Activated naive CD4-positive, alpha-beta T cell treated with anti-CD3 and anti-CD28 coated beads, Interleukin-2, amount 50 U/mL, for 72 hours (primary cell): ENCODE measurements around the gene OAT. TPM values are rescaled to one million over a fixed set of nuclear protein-coding genes. Genes with fewer than 3 reads are reported as not detected.

Source experiments
- ATAC-seq, 2 donors: fragments of 150-1000 bp; cut with Tn5 transposase; 2 replicates each; pipeline ENCODE4 v1.10.0; 2021; ENCODE audit warnings: mild to moderate bottlenecking in 2 of 2, moderate library complexity in 2 of 2
- DNase-seq, 2 donors: peaks; one replicate each; pipeline ENCODE4 v3.0.0; 2021 to 2022; ENCODE audit warnings: low spot score in 2 of 2
- H3K27ac Mint-ChIP-seq, 2 donors: one replicate each; pipeline ENCODE4 v1.8.0; 2022; ENCODE audit warnings: mild to moderate bottlenecking in 2 of 2, mixed read lengths in 2 of 2
- H3K36me3 Mint-ChIP-seq, 2 donors: one replicate each; pipeline ENCODE4 v1.8.0; 2022; ENCODE audit warnings: mixed read lengths in 2 of 2
- H3K9me3 Mint-ChIP-seq, 2 donors: one replicate each; pipeline ENCODE4 v1.8.0; 2022; ENCODE audit warnings: mixed read lengths in 2 of 2
- total RNA-seq, 2 donors: library from RNA; stranded (reverse); gene quantifications; one replicate each; pipeline ENCODE4 v1.2.3, GENCODE V29; 2022

Gene OAT
- total RNA-seq, 2 donors from 2014 or later: 24.2 to 39.3 TPM

- DNase-seq (no peak), ATAC-seq (no peak)
- Mint-ChIP-seq H3K27ac (no peak overlapping the region), H3K36me3 (no peaks in the 10 kb centered on the region), H3K9me3 (no peaks in the 10 kb centered on the region)
These were observed 1.5 kb upstream of the OAT start for GRCh38 chr10:124420254-124420653.

- no peaks in the 10 kb centered on the region for H3K36me3 Mint-ChIP-seq
- peak overlapping the region in 1 of 2 donors; percentile 79 for H3K27ac Mint-ChIP-seq
- no peak for DNase-seq
- H3K9me3 Mint-ChIP-seq: no peaks in the 10 kb centered on the region
- no peak for ATAC-seq
These were observed 912 bp upstream of the OAT start for GRCh38 chr10:124419635-124420034.

- no peaks in the 10 kb centered on the region for H3K9me3 Mint-ChIP-seq
- DNase-seq: peak; percentile 43 to 69
- H3K27ac Mint-ChIP-seq: peak overlapping the region; percentile 22 to 79
- ATAC-seq: peak; percentile 51 to 52
- no peaks in the 10 kb centered on the region for H3K36me3 Mint-ChIP-seq
These were observed 613 bp downstream of the OAT start for GRCh38 chr10:124417895-124418725.

- DNase-seq (no peak), ATAC-seq (no peak)
- Mint-ChIP-seq H3K27ac (no peak overlapping the region), H3K36me3 (peaks cover 0 to 4% of the 10 kb centered on the region in 2 donors), H3K9me3 (no peaks in the 10 kb centered on the region)
These were observed 2.0 kb downstream of the OAT start for GRCh38 chr10:124416733-124417132.

GRCh38 chr10:124415210-124415609 is 3.5 kb downstream of the OAT start:
- ATAC-seq (no peak), DNase-seq (no peak)
- Mint-ChIP-seq H3K9me3 (no peaks in the 10 kb centered on the region), H3K36me3 (peaks cover 0 to 4% of the 10 kb centered on the region in 2 donors), H3K27ac (no peak overlapping the region)

- no peaks in the 10 kb centered on the region for H3K9me3 Mint-ChIP-seq
- H3K36me3 Mint-ChIP-seq: peaks cover 0 to 4% of the 10 kb centered on the region in 2 donors
- no peak for DNase-seq
- H3K27ac Mint-ChIP-seq: no peak overlapping the region
- ATAC-seq: no peak
These were observed 4.6 kb downstream of the OAT start for GRCh38 chr10:124414076-124414475.

- ATAC-seq (no peak), DNase-seq (no peak)
- H3K27ac Mint-ChIP-seq: no peak overlapping the region
- H3K9me3 Mint-ChIP-seq: no peaks in the 10 kb centered on the region
- H3K36me3 Mint-ChIP-seq: peaks cover 0 to 4% of the 10 kb centered on the region in 2 donors
These were observed 9.0 kb downstream of the OAT start for GRCh38 chr10:124409696-124410095.

- DNase-seq: no peak
- Mint-ChIP-seq H3K36me3 (peaks cover 0 to 4% of the 10 kb centered on the region in 2 donors), H3K9me3 (no peaks in the 10 kb centered on the region), H3K27ac (no peak overlapping the region)
- no peak for ATAC-seq
These were observed 10.4 kb downstream of the OAT start for GRCh38 chr10:124408357-124408756.

- H3K9me3 Mint-ChIP-seq: no peaks in the 10 kb centered on the region
- peaks cover 0 to 4% of the 10 kb centered on the region in 2 donors for H3K36me3 Mint-ChIP-seq
- no peak for ATAC-seq
- no peak for DNase-seq
- H3K27ac Mint-ChIP-seq: peak overlapping the region in 1 of 2 donors; percentile 0
These were observed 11.3 kb downstream of the OAT start for GRCh38 chr10:124407456-124407855.

GRCh38 chr10:124403548-124403947 is 15.2 kb downstream of the OAT start:
- no peaks in the 10 kb centered on the region for H3K9me3 Mint-ChIP-seq
- H3K27ac Mint-ChIP-seq: peak overlapping the region in 1 of 2 donors; percentile 49

GRCh38 chr10:124402273-124402672 is 16.4 kb downstream of the OAT start:
- ATAC-seq: no peak
- DNase-seq: no peak
- Mint-ChIP-seq H3K9me3 (no peaks in the 10 kb centered on the region), H3K36me3 (no peaks in the 10 kb centered on the region), H3K27ac (no peak overlapping the region)

More at GRCh38 chr10:124403548-124403947, 15.2 kb downstream of the OAT start:
- DNase-seq: peak in 1 of 2 donors; percentile 34
- no peaks in the 10 kb centered on the region for H3K36me3 Mint-ChIP-seq
- ATAC-seq: peak; percentile 98 to 99

- ATAC-seq: no peak
- DNase-seq: no peak
- no peaks in the 10 kb centered on the region for H3K9me3 Mint-ChIP-seq
- H3K27ac Mint-ChIP-seq: no peak overlapping the region
- H3K36me3 Mint-ChIP-seq: no peaks in the 10 kb centered on the region
These were observed 17.1 kb downstream of the OAT start for GRCh38 chr10:124401633-124402032.

- ATAC-seq: no peak
- Mint-ChIP-seq H3K36me3 (no peaks in the 10 kb centered on the region), H3K9me3 (no peaks in the 10 kb centered on the region), H3K27ac (no peak overlapping the region)
- no peak for DNase-seq
These were observed 24.1 kb downstream of the OAT start for GRCh38 chr10:124394583-124394982.

GRCh38 chr10:124392626-124393342 is 25.9 kb downstream of the OAT start:
- ATAC-seq (no peak), DNase-seq (no peak)
- Mint-ChIP-seq H3K9me3 (no peaks in the 10 kb centered on the region), H3K27ac (no peak overlapping the region), H3K36me3 (no peaks in the 10 kb centered on the region)

- H3K36me3 Mint-ChIP-seq: no peaks in the 10 kb centered on the region
- ATAC-seq: no peak
- no peak for DNase-seq
- H3K9me3 Mint-ChIP-seq: no peaks in the 10 kb centered on the region
- no peak overlapping the region for H3K27ac Mint-ChIP-seq
These were observed 28.1 kb downstream of the OAT start for GRCh38 chr10:124390471-124391187.

- no peaks in the 10 kb centered on the region for H3K9me3 Mint-ChIP-seq
- ATAC-seq (no peak), DNase-seq (peak in 1 of 2 donors; percentile 49)
- H3K36me3 Mint-ChIP-seq: no peaks in the 10 kb centered on the region
- peak overlapping the region in 1 of 2 donors; percentile 41 for H3K27ac Mint-ChIP-seq
These were observed 28.9 kb downstream of the OAT start for GRCh38 chr10:124389613-124390361.
